CD8-positive, alpha-beta memory T cell (primary cell): ENCODE measurements around the gene PIK3CD. TPM values are rescaled to one million over a fixed set of nuclear protein-coding genes. Genes with fewer than 3 reads are reported as not detected.
A peak's percentile ranks its signal among the peaks of the same experiment; 100 is the strongest.

Experiments
- CTCF ChIA-PET: fragments of 350-600 bp; sonication (Branson Sonifier 250); formaldehyde crosslinking; loops from one replicate; lab custom pipeline; 2021; ENCODE audit warnings: antibody characterized with exemption; lab: Charles Lee
- POLR2A ChIA-PET: fragments of 350-600 bp; sonication (Branson Sonifier 250); formaldehyde crosslinking; loops from one replicate; lab custom pipeline; 2021; ENCODE audit warnings: antibody characterized with exemption; lab: Charles Lee
- DNase-seq, 5 donors: peaks; one replicate each; pipeline versions ENCODE4 v3.0.0 to v3.0.0-alpha.2; 2020 to 2022; ENCODE audit warnings: mixed read lengths in 1 of 5
- H3K27ac ChIP-seq: one replicate; pipeline ENCODE4 v1.7.0; 2013; ENCODE audit warnings: low read depth, mild to moderate bottlenecking, low read length, moderate library complexity
- H3K27me3 ChIP-seq: 2 replicates; pipeline ENCODE4 v1.7.0; 2013; ENCODE audit warnings: low read length, mild to moderate bottlenecking; ENCODE audit not compliant: insufficient read depth, poor library complexity, severe bottlenecking
- H3K36me3 ChIP-seq: 2 replicates; pipeline ENCODE4 v1.7.0; 2013; ENCODE audit warnings: mild to moderate bottlenecking, low read length, moderate library complexity; ENCODE audit not compliant: insufficient read depth
- H3K4me1 ChIP-seq: 2 replicates; pipeline ENCODE4 v1.7.0; 2013; ENCODE audit warnings: mild to moderate bottlenecking, low read length, moderate library complexity; ENCODE audit not compliant: insufficient read depth
- H3K4me3 ChIP-seq: 2 replicates; pipeline ENCODE4 v1.7.0; 2013; ENCODE audit warnings: mild to moderate bottlenecking, low read length
- H3K9me3 ChIP-seq: 2 replicates; pipeline ENCODE4 v1.7.0; 2013; ENCODE audit warnings: mild to moderate bottlenecking, low read length
- H3K27ac Mint-ChIP-seq, 8 donors: one replicate each; pipeline ENCODE4 v1.8.0; 2020 to 2021; ENCODE audit warnings: mixed read lengths in 8 of 8, mild to moderate bottlenecking in 6 of 8, inconsistent platforms in 3 of 8, moderate library complexity in 3 of 8
- H3K27me3 Mint-ChIP-seq, 2 donors: one replicate each; pipeline ENCODE4 v1.8.0; 2020 to 2021; ENCODE audit warnings: mixed read lengths in 2 of 2, mild to moderate bottlenecking in 1 of 2, moderate library complexity in 1 of 2
- H3K36me3 Mint-ChIP-seq, 3 donors: one replicate each; pipeline ENCODE4 v1.8.0; 2020 to 2021; ENCODE audit warnings: mixed read lengths in 3 of 3, inconsistent platforms in 1 of 3, mild to moderate bottlenecking in 1 of 3
- H3K4me1 Mint-ChIP-seq, 3 donors: one replicate each; pipeline ENCODE4 v1.8.0; 2020 to 2021; ENCODE audit warnings: mixed read lengths in 3 of 3, inconsistent platforms in 1 of 3, mild to moderate bottlenecking in 1 of 3
- H3K4me3 Mint-ChIP-seq, 7 donors: one replicate each; pipeline ENCODE4 v1.8.0; 2020 to 2021; ENCODE audit warnings: mixed read lengths in 7 of 7, mild to moderate bottlenecking in 6 of 7, moderate library complexity in 4 of 7, inconsistent platforms in 2 of 7
- H3K9me3 Mint-ChIP-seq, 5 donors: one replicate each; pipeline ENCODE4 v1.8.0; 2020 to 2022; ENCODE audit warnings: mixed read lengths in 5 of 5, mild to moderate bottlenecking in 3 of 5, moderate library complexity in 2 of 5, inconsistent platforms in 1 of 5
- polyA plus RNA-seq: library from polyadenylated mRNA; unstranded; fragments of 300-500 nt; fragmentation: Illumina TruSeq; gene quantifications from one replicate; pipeline ENCODE4 v1.2.3, GENCODE V29; 2021
- total RNA-seq, 2 experiments: library from RNA; stranded (reverse); gene quantifications; one replicate each; pipeline ENCODE4 v1.2.3, GENCODE V29; 2021

Gene PIK3CD
- total and polyA plus RNA-seq, 3 experiments from 2014 or later: 109 to 165 (median 157) TPM

DNA sequence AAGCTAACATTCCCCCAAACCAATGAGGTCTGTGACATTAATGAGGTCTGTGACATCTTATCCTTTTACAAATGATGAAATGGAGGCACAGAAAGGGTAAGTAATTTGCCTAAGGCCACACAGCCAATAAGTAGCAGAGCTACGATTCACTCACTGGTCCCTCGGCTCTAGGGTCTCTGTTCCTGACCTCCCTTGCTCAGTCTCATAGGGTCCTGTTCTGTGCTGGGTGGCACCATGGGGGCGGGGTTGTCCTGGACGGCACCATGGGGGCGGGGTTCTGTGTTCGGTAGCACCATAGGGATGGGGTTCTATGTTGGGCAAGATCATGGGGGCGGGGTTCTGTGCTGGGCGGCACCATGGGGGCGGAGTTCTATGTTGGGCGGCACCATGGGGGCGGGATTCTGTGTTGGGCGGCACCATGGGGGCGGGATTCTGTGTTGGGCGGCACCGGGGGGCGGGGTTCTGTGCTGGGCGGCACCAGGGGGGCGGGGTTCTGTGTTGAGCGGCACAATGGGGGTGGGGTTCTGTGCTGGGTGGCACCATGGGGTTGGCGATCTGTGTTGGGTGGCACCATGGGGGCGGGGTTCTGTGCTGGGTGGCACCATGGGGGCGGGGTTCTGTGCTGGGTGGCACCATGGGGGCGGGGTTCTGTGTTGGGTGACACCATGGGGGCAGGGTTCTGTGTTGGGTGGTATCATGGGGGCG, 116.6 kb downstream of the PIK3CD start:
- Mint-ChIP-seq H3K27me3 (no peaks in the 10 kb centered on the region), H3K9me3 (no peaks in the 10 kb centered on the region), H3K4me3 (peak overlapping the region in 1 of 7 donors; percentile 7), H3K27ac (peak overlapping the region in 4 of 8 donors; percentile 9 to 82 (median 40)), H3K4me1 (peaks cover 22 to 46% (median 28%) of the 10 kb centered on the region in 3 donors), H3K36me3 (peaks cover 0 to 42% (median 4%) of the 10 kb centered on the region in 3 donors)
- Histone ChIP-seq H3K4me1 (no peaks in the 10 kb centered on the region), H3K4me3 (no peak overlapping the region), H3K36me3 (peaks cover 10% of the 10 kb centered on the region), H3K27ac (no peak overlapping the region), H3K9me3 (no peaks in the 10 kb centered on the region), H3K27me3 (no peaks in the 10 kb centered on the region)
- peak in 2 of 5 donors; percentile 3 for DNase-seq
- CTCF ChIA-PET: interaction anchor here (1.2 kb wide), 1 partner anchor 105 kb away, joined by 3 read pairs; no protein-coding TSS in a partner anchor
- POLR2A ChIA-PET: no interaction called here

DNA sequence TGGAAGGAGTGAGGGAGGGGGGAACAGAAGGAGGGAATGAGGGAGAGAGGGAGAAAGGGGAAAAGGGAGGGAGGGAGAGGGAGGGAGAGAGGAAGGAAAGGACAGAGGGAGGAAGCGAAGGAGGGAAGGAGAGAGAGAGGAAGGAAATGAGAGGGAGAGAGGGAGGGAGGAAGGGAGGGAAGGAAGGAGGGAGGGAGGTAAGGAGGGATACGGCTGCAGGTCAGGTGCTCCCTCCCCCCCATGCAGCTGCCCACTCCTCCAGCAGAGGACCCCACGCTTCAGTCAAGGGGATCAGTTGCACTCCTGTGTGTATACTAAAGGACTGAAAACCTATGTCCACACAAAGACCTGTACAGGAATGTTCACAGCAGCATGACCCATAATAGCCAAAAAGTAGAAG, 117.5 kb downstream of the PIK3CD start:
- Histone ChIP-seq H3K4me1 (no peaks in the 10 kb centered on the region), H3K27ac (no peak overlapping the region), H3K9me3 (no peaks in the 10 kb centered on the region), H3K4me3 (no peak overlapping the region), H3K36me3 (peaks cover 12% of the 10 kb centered on the region), H3K27me3 (no peaks in the 10 kb centered on the region)
- Mint-ChIP-seq H3K27me3 (no peaks in the 10 kb centered on the region), H3K27ac (peak overlapping the region in 3 of 8 donors; percentile 29 to 82 (median 47)), H3K4me3 (no peak overlapping the region), H3K36me3 (peaks cover 0 to 40% (median 4%) of the 10 kb centered on the region in 3 donors), H3K4me1 (peaks cover 18 to 40% (median 28%) of the 10 kb centered on the region in 3 donors), H3K9me3 (no peaks in the 10 kb centered on the region)
- DNase-seq: no peak
- ChIA-PET CTCF (no interaction called here), POLR2A (no interaction called here)

DNA sequence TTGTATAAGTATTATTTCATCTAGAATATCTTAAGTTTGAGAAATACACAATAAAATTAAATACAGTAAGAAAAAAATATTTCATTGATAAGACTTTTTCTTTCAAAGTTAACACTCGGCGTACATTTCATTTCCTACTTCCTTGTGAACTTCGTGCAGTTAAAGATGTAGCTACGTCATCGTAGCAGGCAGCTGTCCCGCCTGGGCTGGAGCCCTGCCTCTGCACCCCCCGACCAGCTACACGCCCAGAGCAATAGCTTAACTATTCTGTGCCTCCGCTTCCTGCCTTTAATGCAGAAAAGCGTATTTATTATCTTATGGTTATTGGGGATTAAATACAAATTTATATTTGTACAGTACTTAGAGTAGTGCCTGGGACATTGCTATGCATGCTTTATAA, 118.8 kb downstream of the PIK3CD start:
- POLR2A ChIA-PET: no interaction called here

DNA sequence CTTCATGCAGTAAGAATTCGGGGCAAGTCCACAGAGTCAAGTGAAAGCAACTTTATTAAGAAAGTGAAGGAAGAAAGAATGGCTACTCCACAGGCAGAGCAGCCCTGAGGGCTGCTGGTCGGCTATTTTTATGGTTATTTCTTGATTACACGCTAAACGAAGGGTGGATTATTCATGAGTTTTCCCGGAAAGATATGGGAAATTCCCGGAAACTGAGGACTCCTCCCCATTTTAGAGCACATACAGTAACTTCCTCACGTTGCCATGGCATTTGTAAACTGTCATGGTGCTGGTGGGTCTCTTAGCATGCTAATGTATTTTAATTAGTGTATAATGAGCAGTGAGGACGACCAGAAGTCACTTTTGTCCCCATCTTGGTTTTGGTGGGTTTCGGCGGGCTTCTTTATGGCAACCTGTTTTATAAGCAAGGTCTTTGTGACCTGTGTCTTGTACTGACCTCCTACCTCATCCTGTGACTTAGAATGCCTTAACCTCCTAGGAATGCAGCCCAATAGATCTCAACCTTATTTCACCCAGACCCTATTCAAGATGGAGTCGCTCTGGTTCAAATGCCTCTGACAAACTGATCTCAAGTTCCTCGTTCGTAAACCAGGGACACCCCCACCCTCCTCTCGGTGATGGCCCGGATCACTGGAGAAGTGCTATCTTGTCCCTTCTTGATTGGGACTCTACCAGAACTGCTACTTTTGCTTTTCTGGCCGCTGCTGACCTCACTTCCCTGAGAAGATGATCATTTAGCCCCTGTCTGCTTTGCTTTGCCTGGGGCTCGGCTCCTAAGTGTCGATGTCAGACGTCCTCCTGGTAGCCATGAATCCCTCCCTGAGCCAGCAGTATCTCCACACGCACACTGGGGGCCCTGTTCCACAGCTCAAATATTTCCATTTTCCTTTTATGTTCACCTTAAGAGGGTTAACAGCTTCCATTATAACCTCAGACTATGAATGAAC, 123.5 kb downstream of the PIK3CD start:
- Histone ChIP-seq H3K9me3 (no peaks in the 10 kb centered on the region), H3K4me3 (no peak overlapping the region), H3K4me1 (no peaks in the 10 kb centered on the region), H3K27ac (no peak overlapping the region), H3K27me3 (no peaks in the 10 kb centered on the region), H3K36me3 (peaks cover 12% of the 10 kb centered on the region)
- ChIA-PET CTCF (interaction anchor here (1.0 kb wide), 1 partner anchor 9 kb away, joined by 4 read pairs; no protein-coding TSS in a partner anchor), POLR2A (no interaction called here)
- H3K4me3 Mint-ChIP-seq: no peak overlapping the region
- H3K27me3 Mint-ChIP-seq: no peaks in the 10 kb centered on the region
- peaks cover 0 to 39% (median 5%) of the 10 kb centered on the region in 3 donors for H3K36me3 Mint-ChIP-seq
- peak overlapping the region in 5 of 8 donors; percentile 2 to 51 (median 23) for H3K27ac Mint-ChIP-seq
- no peaks in the 10 kb centered on the region for H3K9me3 Mint-ChIP-seq
- no peak for DNase-seq
- peaks cover 11 to 33% (median 17%) of the 10 kb centered on the region in 3 donors for H3K4me1 Mint-ChIP-seq

More for the DNA sequence above, 118.8 kb downstream of the PIK3CD start:
- Mint-ChIP-seq H3K27ac (no peak overlapping the region), H3K36me3 (peaks cover 0 to 41% (median 4%) of the 10 kb centered on the region in 3 donors), H3K4me1 (peaks cover 21 to 42% (median 21%) of the 10 kb centered on the region in 3 donors), H3K4me3 (no peak overlapping the region), H3K9me3 (no peaks in the 10 kb centered on the region), H3K27me3 (no peaks in the 10 kb centered on the region)
- CTCF ChIA-PET: no interaction called here
- no peak for DNase-seq
- Histone ChIP-seq H3K36me3 (peaks cover 12% of the 10 kb centered on the region), H3K4me3 (no peak overlapping the region), H3K9me3 (no peaks in the 10 kb centered on the region), H3K4me1 (no peaks in the 10 kb centered on the region), H3K27ac (no peak overlapping the region), H3K27me3 (no peaks in the 10 kb centered on the region)

DNA sequence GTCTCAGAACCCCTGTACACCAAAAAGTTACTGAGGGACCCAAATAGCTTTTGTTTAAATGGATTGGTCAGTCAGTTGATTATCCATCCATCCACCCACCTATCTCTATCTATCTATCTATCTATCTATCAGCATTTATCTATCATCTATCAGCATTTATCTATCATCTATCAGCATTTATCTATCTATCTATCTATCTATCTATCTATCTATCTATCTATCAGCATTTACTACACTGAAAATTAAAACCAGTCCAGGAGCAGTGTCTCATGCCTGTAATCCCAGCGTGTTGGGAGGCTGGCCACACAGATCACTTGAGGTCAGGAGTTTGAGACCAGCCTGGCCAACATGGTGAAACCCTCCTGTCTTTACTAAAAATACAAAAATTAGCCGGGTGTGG, 125.2 kb downstream of the PIK3CD start:
- CTCF ChIA-PET: interaction anchor here (1.3 kb wide), 1 partner anchor 150 kb away, joined by 4 read pairs; no protein-coding TSS in a partner anchor
- peak overlapping the region in 3 of 8 donors; percentile 2 to 93 (median 14) for H3K27ac Mint-ChIP-seq

More for the DNA sequence above, 125.2 kb downstream of the PIK3CD start:
- Histone ChIP-seq H3K36me3 (peaks cover 12% of the 10 kb centered on the region), H3K4me1 (no peaks in the 10 kb centered on the region), H3K27ac (no peak overlapping the region), H3K4me3 (no peak overlapping the region), H3K27me3 (no peaks in the 10 kb centered on the region), H3K9me3 (no peaks in the 10 kb centered on the region)
- no peaks in the 10 kb centered on the region for H3K27me3 Mint-ChIP-seq
- H3K9me3 Mint-ChIP-seq: no peaks in the 10 kb centered on the region
- peaks cover 11 to 39% (median 21%) of the 10 kb centered on the region in 3 donors for H3K4me1 Mint-ChIP-seq
- DNase-seq: no peak
- POLR2A ChIA-PET: no interaction called here
- H3K36me3 Mint-ChIP-seq: peaks cover 0 to 31% (median 5%) of the 10 kb centered on the region in 3 donors
- H3K4me3 Mint-ChIP-seq: no peak overlapping the region

Other genes starting within 250 kb of the PIK3CD start
- gene SLC25A33, start 112.3 kb upstream of the PIK3CD start, total RNA-seq: 10 to 100 TPM; 12.8 to 12.9 TPM
- 6.5 TPM for gene SLC25A33, start 112.3 kb upstream of the PIK3CD start, polyA plus RNA-seq
- gene TMEM201, start 62.8 kb upstream of the PIK3CD start, total RNA-seq: 10 to 100 TPM; 32.2 to 32.8 TPM
- gene TMEM201, start 62.8 kb upstream of the PIK3CD start, polyA plus RNA-seq: 2.8 TPM
- gene CLSTN1, start 172.2 kb downstream of the PIK3CD start, total RNA-seq: 10 to 100 TPM; 38.4 to 40.8 TPM
- gene CLSTN1, start 172.2 kb downstream of the PIK3CD start, polyA plus RNA-seq: 48.2 TPM